Measurements from ENCODE around the gene C15orf39. TPM values are rescaled to one million over a fixed set of nuclear protein-coding genes. Genes with fewer than 3 reads are reported as not detected.

C15orf39 gene
- total RNA-seq, 1 donor from 2014 or later, result 83.4 TPM

DNA sequence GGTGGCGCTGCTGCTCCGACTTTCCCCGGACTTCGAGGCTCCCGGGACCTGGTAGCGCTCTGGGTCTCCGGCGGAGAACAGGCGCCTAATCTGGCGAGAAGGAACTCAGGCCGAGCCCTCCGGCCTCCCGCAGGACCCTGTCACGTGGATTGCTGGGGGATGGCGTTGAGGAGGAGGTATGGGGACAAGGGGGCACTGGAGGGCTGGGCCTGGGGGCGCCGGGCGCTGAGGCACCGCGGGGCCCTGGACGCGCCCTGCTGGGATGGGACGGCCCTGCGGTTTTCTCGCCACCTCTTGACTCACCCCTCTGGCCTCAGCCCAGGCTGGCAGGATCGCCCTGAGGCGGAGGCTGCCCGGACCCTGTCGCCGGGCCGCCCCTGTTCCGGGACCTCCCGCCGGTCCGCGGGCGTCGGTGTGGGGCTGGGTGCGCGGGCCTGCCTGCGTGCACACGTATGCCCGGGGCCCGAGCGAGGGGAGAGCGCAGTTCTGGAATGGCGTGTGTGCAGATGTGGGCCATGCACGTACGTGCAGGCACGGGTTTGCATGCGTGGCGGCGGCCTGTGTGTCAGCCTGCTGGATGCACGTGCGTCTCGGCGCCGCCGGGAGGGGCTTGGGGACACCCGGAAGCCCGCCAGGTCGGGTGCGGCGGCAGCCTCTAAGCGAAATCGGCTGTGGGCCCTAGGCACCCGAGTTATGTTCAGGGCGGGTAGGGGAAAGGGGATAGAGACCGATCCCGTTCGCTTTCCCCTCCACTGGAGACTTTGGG lies 752 bp downstream of the C15orf39 start:
- H3K4me3 Mint-ChIP-seq (ENCODE audit: low read depth), result peak overlapping the region; percentile 92
- TF ChIP-seq, protein P1, sequence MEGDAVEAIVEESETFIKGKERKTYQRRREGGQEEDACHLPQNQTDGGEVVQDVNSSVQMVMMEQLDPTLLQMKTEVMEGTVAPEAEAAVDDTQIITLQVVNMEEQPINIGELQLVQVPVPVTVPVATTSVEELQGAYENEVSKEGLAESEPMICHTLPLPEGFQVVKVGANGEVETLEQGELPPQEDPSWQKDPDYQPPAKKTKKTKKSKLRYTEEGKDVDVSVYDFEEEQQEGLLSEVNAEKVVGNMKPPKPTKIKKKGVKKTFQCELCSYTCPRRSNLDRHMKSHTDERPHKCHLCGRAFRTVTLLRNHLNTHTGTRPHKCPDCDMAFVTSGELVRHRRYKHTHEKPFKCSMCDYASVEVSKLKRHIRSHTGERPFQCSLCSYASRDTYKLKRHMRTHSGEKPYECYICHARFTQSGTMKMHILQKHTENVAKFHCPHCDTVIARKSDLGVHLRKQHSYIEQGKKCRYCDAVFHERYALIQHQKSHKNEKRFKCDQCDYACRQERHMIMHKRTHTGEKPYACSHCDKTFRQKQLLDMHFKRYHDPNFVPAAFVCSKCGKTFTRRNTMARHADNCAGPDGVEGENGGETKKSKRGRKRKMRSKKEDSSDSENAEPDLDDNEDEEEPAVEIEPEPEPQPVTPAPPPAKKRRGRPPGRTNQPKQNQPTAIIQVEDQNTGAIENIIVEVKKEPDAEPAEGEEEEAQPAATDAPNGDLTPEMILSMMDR (IDR thresholded peaks at IDR 0.05; ENCODE audit: unreplicated experiment), result peak; percentile 11
- H3K4me1 Mint-ChIP-seq (ENCODE audit: low read depth), result peaks cover 48% of the 10 kb centered on the region
- peaks cover 1% of the 10 kb centered on the region for H3K36me3 Mint-ChIP-seq (ENCODE audit: insufficient read depth)
- no peaks in the 10 kb centered on the region for H3K9me3 Mint-ChIP-seq (ENCODE audit: low read depth)
- H3K27me3 Mint-ChIP-seq, result no peaks in the 10 kb centered on the region
- no peak for DNase-seq (ENCODE audit: low spot score, unreplicated experiment)
- H3K27ac Mint-ChIP-seq, result peak overlapping the region; percentile 89

DNA sequence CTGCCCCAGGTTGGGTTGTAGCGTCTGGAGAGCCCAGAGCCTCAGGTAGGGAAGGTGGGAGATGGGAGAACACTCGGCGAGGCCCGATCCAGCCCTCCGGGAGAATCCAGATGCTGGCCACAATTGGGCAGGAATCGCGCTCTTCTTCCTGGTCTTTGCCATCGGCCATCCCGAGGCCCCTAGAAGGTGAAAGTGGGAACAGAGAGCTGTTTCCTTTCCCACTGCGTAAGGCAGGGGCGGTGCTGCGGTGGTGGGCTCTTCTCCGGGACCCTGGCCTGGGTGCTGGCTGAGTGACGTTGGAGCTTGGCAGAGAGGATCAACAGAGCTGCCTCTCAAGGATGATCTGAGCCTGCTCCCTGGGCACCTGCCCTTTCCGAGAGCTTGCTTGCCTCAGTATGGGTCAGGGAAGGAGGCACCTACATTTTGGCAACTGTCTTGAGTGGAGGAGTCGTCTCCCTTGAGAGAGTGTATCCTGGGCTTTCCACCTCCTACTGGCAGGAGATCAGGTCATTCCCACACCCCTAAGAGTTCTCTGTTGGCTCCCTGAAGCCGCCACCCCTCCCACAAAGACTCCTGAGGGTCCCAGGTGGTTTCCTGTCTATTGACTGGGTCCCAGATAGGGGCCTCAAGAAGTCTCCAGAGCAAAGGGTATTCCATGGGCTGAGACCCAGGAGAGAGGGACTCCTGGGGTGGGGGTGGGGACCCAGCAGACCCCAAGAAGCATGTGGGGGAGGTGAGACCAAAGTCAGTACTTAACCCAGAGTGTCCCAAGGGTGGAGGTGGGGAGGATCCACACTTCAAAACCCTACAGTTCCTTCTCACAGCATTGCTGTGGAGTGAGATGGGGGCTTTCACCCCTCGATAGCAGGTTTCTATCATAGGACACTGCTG lies 1.6 kb downstream of the C15orf39 start:
- H3K4me3 Mint-ChIP-seq (ENCODE audit: low read depth), result peak overlapping the region; percentile 92
- DNase-seq (ENCODE audit: low spot score, unreplicated experiment), result no peak
- TF ChIP-seq, protein P1 (IDR thresholded peaks at IDR 0.05; ENCODE audit: unreplicated experiment), result no peak
- H3K9me3 Mint-ChIP-seq (ENCODE audit: low read depth), result no peaks in the 10 kb centered on the region
- peak overlapping the region; percentile 89 for H3K27ac Mint-ChIP-seq
- no peaks in the 10 kb centered on the region for H3K27me3 Mint-ChIP-seq
- H3K4me1 Mint-ChIP-seq (ENCODE audit: low read depth), result peaks cover 46% of the 10 kb centered on the region
- peaks cover 1% of the 10 kb centered on the region for H3K36me3 Mint-ChIP-seq (ENCODE audit: insufficient read depth)

DNA sequence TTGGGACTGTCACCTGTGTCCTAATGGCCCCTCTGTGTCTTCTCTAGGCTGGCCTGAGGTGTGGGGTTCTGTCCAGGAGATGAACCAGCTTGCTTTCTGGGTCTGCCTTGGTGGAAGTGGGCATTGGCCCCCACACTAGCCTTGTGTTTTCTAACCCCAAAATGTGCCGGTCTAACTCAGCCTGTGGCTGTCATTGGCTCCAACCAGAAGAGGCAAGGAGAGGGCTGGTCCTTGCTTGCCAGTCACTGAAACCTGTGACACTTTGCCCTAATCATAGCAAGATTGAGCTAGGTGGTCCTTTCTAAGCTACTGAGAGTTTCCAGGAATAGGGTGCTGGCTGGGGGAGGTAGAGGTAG lies 2.2 kb downstream of the C15orf39 start:
- Mint-ChIP-seq H3K27ac (peak overlapping the region; percentile 73), H3K4me1 (ENCODE audit: low read depth) (peaks cover 42% of the 10 kb centered on the region), H3K9me3 (ENCODE audit: low read depth) (no peaks in the 10 kb centered on the region), H3K27me3 (no peaks in the 10 kb centered on the region), H3K4me3 (ENCODE audit: low read depth) (peak overlapping the region; percentile 92), H3K36me3 (ENCODE audit: insufficient read depth) (peaks cover 1% of the 10 kb centered on the region)
- no peak for DNase-seq (ENCODE audit: low spot score, unreplicated experiment)
- TF ChIP-seq, protein P1 (IDR thresholded peaks at IDR 0.05; ENCODE audit: unreplicated experiment), result no peak

DNA sequence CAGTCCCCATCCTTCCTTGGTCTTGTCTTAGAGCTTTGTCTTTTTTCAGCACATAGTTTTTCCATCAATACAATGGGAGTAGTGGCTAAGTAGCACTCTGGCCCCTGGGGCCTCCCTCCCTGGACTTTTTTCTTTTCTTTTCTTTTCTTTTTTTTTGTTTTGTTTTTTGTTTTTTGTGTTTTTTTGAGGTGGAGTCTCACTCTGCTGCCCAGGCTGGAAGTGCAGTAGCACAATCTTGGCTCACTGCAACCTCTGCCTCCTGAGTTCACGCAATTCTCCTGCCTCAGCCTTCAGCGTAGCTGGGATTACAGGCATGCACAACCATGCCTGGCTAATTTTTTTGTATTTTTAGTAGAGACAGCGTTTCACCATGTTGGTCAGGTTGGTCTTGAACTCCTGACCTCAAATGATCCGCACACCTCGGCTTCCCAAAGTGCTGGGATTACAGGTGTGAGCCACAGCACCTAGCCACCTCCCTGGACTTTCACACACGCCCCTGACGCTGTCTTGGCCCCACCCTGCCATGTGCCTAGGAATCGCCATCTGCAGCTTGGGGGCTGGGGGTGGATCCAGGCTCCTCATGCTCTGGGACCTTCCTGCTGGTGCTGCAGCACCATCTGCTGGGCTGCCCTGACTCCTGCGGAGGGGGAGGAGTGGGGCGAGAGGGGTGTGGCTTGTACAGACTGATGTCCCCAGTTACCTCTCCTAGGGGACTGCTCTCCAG lies 2.8 kb downstream of the C15orf39 start:
- DNase-seq (ENCODE audit: low spot score, unreplicated experiment), result peak; percentile 82
- Mint-ChIP-seq H3K27ac (peak overlapping the region; percentile 92), H3K36me3 (ENCODE audit: insufficient read depth) (peaks cover 5% of the 10 kb centered on the region), H3K4me1 (ENCODE audit: low read depth) (peaks cover 39% of the 10 kb centered on the region), H3K27me3 (no peaks in the 10 kb centered on the region), H3K9me3 (ENCODE audit: low read depth) (no peaks in the 10 kb centered on the region), H3K4me3 (ENCODE audit: low read depth) (peak overlapping the region; percentile 92)
- TF ChIP-seq, protein P1 (IDR thresholded peaks at IDR 0.05; ENCODE audit: unreplicated experiment), result peak; percentile 88

DNA sequence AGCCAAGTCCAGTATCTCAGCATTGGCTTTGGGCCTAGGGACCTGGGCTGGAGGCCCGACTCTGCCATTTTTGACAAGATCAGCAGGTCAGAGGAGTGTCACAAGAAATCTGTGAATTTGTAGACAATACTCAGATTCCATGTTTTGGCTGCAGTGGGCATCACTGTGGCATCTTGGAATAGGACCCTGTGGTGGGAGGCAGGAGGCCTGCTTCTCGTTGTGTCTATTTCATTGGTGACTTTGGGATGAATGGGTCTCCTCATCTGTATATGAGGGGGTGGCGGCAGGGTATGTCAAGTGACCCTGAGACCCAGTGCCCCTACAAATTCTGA lies 3.3 kb downstream of the C15orf39 start:
- TF ChIP-seq, protein P1 (IDR thresholded peaks at IDR 0.05; ENCODE audit: unreplicated experiment), result no peak
- peaks cover 6% of the 10 kb centered on the region for H3K36me3 Mint-ChIP-seq (ENCODE audit: insufficient read depth)
- peak overlapping the region; percentile 92 for H3K27ac Mint-ChIP-seq

More for the DNA sequence above, 3.3 kb downstream of the C15orf39 start:
- DNase-seq (ENCODE audit: low spot score, unreplicated experiment), result no peak
- Mint-ChIP-seq H3K4me1 (ENCODE audit: low read depth) (peaks cover 35% of the 10 kb centered on the region), H3K4me3 (ENCODE audit: low read depth) (peak overlapping the region; percentile 92), H3K9me3 (ENCODE audit: low read depth) (no peaks in the 10 kb centered on the region), H3K27me3 (no peaks in the 10 kb centered on the region)

All from progenitor cell of endocrine pancreas (in vitro differentiated cells).